NCI-H1694 treated with DMSO at 0.1 percent for 48 hours (cell line): ENCODE results near the gene APBB2.

Source experiments
- DNase-seq: peaks from one replicate; lab custom pipeline; 2025; lab: John Stamatoyannopoulos, UW

Gene APBB2

GRCh38 chr4:40856277-40856839 is 358.0 kb downstream of the APBB2 start:
- no peak for DNase-seq

DNA sequence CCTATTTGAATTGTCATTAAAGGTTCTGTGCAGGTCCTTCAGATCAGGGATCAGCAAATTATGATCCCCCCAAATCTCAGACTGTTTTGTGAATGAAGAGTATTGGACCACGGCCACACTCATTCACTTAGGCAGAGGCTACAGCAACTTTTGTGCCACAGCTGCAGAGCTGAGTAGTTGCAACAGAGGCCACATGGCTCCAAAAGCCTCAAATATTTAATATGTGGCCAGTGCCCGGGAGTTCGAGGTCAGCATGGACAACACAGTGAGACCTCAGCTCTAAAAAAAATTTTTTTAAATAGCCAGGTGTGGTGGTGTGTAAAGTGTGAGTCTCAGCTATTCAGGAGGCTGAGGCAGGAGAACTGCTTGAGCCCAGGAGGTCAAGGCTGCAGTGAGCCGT is 363.8 kb downstream of the APBB2 start:
- no peak for DNase-seq

DNA sequence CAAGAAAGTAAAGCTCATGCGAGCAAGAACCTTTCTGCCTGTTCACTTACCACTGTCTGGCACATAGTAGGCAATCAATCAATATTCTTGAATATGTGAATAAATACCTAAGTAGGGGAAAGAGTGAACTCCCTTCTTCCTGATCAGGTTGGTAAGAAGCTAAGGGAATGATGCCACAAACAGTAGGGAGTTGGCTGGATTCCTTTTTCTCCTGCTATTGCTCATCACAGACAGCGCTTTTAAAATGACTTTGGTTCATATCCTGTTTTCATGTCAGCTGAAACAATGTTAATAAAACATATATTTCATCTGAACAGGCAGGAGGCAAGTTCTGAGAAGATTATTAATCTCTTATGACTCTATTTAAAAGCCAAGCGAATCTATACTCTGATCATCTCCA is 365.4 kb downstream of the APBB2 start:
- no peak for DNase-seq

GRCh38 chr4:40848251-40848650 is 366.1 kb downstream of the APBB2 start:
- DNase-seq: no peak

DNA sequence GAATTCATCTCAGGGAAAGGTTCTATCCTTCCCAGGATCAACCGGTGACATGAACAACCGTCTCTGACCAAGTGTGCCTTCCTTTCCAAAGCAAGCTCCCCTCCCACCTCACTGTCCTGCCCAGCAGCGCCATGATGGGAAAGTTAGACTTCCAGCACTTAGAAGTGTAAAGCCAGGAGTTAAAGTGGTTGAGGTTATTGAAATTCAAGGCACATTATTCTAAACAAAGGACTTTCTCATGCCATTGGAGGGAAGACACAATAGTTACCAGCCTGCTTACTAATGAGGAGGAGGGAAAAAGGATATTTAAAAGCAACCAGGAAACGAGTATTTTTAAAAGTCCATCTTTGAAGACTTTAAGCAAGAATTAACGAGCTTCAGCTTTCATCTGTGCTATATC is 367.8 kb downstream of the APBB2 start:
- DNase-seq: no peak

- DNase-seq: no peak
Observed at GRCh38 chr4:40845154-40845835, 369.0 kb downstream of the APBB2 start.

DNA sequence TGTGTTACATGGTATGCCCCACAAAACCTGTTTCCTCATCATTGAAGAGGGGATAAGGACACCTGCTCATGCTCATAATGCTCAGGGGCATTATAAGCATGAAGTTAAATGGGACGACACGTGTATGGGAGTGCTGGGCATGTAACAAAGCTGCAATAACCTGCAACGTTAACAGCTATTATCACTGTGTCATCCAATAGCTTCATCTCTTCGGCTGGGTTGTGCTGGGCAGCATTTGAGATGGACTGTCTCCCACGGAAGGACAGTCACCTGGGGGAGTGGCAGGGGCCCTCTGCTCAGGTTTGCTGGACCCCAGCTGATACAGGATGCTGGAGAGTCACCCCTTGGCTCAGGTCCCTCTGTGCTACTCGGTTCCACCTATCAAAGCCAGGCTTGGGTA is 370.1 kb downstream of the APBB2 start:
- DNase-seq: no peak

DNA sequence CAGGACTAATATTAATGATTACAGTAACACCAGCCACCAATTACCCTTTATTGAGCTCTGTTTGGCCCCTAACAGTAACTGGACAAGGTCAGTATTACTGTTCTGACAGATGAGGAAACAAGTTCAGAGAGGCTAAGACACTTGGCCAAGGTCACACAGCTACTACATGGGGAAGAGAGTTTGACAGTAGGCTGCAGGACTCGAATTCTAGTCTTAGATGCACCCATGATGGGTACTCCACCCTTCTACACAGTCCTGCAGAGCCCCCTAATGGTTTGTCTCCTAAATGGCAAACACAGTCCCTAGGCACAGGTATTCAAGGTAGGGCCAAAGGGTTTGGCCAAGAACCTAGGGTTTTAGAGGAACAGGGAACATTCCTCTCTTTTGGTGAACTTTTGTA is 370.6 kb downstream of the APBB2 start:
- peak; percentile 17 for DNase-seq

DNA sequence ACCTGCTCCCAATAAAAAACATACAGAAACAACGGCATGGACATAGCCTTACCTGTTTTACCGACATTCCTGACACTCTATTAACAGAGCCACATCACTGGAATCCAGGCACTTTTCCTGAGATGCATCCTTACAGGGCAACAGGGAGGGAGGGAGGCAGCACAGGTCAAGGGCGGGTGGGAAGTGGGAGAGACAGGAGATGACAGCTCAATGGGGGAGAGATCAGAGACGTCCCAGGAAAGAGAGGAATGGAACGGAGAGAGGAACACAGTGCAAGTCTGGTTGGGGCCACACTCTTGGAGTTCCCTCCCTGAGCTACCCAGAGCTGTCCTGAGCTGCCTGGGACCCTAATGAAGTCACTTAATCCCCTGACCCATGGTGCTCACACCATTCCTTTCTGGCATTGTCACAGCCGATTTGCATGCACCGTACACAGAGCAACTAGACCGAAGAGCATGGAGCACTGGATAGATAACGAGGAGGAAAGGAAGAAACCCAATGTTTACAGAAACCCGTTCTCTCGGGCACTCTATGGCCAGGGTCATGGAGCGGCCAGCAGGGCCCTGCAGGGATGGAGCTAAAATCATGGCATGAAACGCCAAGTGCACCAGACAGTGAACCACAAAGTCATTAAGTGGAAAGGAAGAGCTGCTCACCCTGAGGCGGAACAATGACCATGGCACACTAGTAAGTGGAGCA is 371.5 kb downstream of the APBB2 start:
- DNase-seq: no peak

DNA sequence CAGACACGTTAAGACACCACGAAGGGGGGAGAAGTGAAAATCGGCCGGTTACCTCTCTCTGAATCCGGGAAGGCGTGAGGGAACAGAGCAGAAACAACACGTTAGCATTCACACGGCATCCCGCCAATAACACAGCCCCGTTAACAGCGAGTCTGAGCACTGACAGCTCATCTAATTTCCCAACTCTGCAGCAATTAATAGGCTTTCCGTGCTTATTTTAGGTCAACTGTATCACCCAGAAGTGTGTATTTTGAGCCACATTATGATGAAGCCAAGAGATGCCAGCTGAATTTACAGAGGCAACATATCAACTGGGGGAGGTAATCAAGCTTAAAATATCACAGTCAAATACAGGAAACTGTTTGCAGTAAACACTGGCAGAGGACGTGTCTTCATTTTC is 372.0 kb downstream of the APBB2 start:
- DNase-seq: peak; percentile 64

- DNase-seq: peak; percentile 58
Observed at GRCh38 chr4:40840985-40841571, 373.3 kb downstream of the APBB2 start.

GRCh38 chr4:40840255-40840984 is 373.9 kb downstream of the APBB2 start:
- no peak for DNase-seq

DNA sequence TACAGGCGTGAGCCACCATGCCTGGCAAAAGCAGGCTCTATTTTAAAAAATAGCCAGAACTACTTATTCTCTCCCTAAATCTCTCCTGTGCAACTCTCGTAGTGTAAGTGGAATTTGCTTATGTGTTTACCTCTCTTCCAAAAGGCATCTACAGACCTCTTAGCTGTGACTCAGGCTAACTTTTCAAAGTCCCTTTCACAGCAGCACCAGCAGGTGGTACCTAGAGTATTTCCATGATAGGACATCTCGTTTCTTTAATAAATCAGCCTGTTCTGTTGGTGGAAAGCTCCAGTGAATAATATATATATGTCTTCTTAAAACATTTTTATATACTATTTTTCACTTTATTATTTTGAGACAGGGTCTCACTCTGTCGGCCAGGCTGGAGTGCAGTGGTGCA is 375.6 kb downstream of the APBB2 start:
- DNase-seq: no peak

- DNase-seq: peak; percentile 59
Observed at GRCh38 chr4:40837094-40837870, 377.1 kb downstream of the APBB2 start.

GRCh38 chr4:40833212-40833611 is 381.1 kb downstream of the APBB2 start:
- no peak for DNase-seq

DNA sequence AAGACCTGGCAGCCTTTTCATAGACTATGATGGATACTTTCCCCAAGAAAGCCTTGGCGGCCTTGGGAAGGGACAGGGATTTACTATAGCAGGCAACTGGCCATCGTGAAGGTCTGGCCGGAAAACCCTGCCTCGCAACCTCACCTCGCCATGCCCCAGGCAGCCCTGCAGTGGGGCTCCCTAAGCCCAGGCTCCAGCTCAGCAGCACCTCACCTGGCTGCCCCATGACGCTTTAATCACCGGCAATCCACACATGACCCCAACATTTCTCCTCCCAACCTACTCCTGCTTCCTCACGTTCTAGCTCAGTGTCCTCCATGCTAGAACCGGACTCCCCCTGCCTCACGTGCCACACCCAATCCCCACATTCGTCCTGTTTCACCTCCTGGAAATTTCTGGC is 382.2 kb downstream of the APBB2 start:
- no peak for DNase-seq

DNA sequence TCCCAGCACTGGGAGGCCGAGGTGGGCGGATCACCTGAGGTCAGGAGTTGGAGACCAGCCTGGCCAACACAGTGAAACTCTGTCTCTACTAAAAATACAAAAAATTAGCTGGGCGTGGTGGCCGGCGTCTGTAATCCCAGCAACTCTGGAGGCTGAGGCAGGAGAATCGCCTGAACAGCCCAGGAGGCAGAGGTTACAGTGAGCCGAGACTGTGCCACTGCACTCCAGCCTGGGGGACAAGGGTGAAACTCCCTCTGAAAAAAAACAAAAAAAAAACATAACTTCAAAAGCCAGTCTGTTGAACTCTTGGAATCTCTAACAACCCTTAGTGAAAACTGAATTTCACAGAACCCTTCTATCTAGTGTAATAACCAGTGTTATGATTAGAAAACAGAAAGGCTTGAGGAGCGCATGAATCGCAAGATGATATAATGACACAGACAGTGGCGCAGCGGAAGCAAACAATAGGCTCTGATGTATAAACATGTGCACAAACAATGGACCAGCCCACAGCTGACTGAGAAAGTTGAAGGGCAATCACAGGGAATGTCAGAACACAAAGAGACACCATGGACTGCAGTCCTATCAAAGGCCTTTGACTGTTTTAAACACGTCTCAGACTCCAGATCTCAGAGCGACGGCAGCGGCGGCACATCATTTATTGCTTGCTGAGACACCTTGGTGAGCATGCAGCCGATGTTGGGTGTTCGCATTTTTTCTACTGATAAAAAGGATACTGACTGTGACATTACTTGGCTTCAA is 383.0 kb downstream of the APBB2 start:
- DNase-seq: no peak

DNA sequence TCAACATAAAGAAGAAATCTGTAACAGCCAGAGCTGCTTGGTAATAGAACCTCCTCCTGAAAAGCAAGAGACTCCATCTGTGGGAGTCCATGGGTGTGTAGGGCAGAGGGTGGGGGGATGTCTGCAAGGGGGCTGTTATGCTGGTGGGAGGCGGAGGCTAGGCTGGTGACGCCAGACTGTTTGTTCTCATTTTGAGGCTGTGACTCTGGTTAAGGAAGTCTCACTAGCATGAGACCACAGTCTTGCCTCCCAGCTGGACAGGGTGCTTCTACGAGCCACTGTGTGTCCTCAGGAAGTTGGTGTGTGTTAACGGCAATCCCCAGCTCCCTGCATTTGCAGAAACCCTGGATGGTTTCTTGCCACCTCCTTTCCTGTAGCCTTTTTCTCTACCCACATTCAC is 384.8 kb downstream of the APBB2 start:
- no peak for DNase-seq

- DNase-seq: no peak
Observed at GRCh38 chr4:40828661-40829060, 385.7 kb downstream of the APBB2 start.

- DNase-seq: no peak
Observed at GRCh38 chr4:40827758-40828157, 386.6 kb downstream of the APBB2 start.

- DNase-seq: no peak
Observed at GRCh38 chr4:40826821-40827220, 387.5 kb downstream of the APBB2 start.
